PC-3 (cell line): ENCODE results near the gene RWDD3. TPM values are rescaled to one million over a fixed set of nuclear protein-coding genes. Genes with fewer than 3 reads are reported as not detected.

Source experiments
- ATAC-seq: fragments of 200-7000 bp; cut with Tn5 transposase; 2 replicates; pipeline ENCODE4 v1.9.1; 2020; ENCODE audit warnings: mild to moderate bottlenecking, moderate library complexity
- BruUV-seq: library from RNA; stranded (reverse); fragments of 400-500 nt; replicated peaks from 2 replicates; lab custom pipeline; 2021; lab: Mats Ljungman, UMichigan
- CTCF ChIA-PET: fragments of 300-600 bp; sonication (Branson Sonifier 250); formaldehyde crosslinking; loops from one replicate; lab custom pipeline; 2022; ENCODE audit warnings: antibody characterized with exemption; lab: Charles Lee
- POLR2A ChIA-PET: fragments of 300-600 bp; sonication (Branson Sonifier 250); formaldehyde crosslinking; loops from one replicate; lab custom pipeline; 2022; ENCODE audit warnings: antibody characterized with exemption; ENCODE audit not compliant: unreplicated experiment; lab: Charles Lee
- DNase-seq: peaks from one replicate; pipeline ENCODE4 v3.0.0-alpha.2; 2015
- H2AFZ ChIP-seq: fragments of 300-600 bp; sonication (generic); 2 replicates; pipeline ENCODE4 v1.6.0; 2016; ENCODE audit warnings: antibody characterized with exemption, low read length
- H3F3A ChIP-seq: fragments of 300-600 bp; sonication (generic); one replicate; pipeline ENCODE4 v1.6.0; 2017; ENCODE audit warnings: antibody characterized with exemption, low read length, control low read depth, mild to moderate bottlenecking; ENCODE audit not compliant: unreplicated experiment
- H3K27ac ChIP-seq: fragments of 300-600 bp; sonication (generic); 2 replicates; pipeline ENCODE4 v1.5.1; 2016; ENCODE audit warnings: mild to moderate bottlenecking, low read length
- H3K27me3 ChIP-seq: fragments of 300-600 bp; sonication (generic); 2 replicates; pipeline ENCODE4 v1.6.1; 2016; ENCODE audit warnings: low read length, mixed read lengths
- H3K36me3 ChIP-seq: fragments of 300-600 bp; sonication (generic); 2 replicates; pipeline ENCODE4 v1.6.1; 2016; ENCODE audit warnings: low read depth, mixed run types, low read length, mixed read lengths
- H3K4me1 ChIP-seq: fragments of 300-600 bp; sonication (generic); 2 replicates; pipeline ENCODE4 v1.5.1; 2016; ENCODE audit warnings: low read length; ENCODE audit not compliant: insufficient read depth
- H3K4me2 ChIP-seq: fragments of 300-600 bp; sonication (generic); 2 replicates; pipeline ENCODE4 v1.6.0; 2016; ENCODE audit warnings: low read length
- H3K4me3 ChIP-seq: fragments of 300-600 bp; sonication (generic); 2 replicates; pipeline ENCODE4 v1.5.1; 2016; ENCODE audit warnings: mild to moderate bottlenecking, low read length, mixed read lengths
- H3K79me2 ChIP-seq: fragments of 300-600 bp; sonication (generic); 2 replicates; pipeline ENCODE4 v1.6.1; 2017; ENCODE audit warnings: low read length, mixed read lengths
- H3K9ac ChIP-seq: fragments of 300-600 bp; sonication (generic); 2 replicates; pipeline ENCODE4 v1.6.0; 2016; ENCODE audit warnings: mild to moderate bottlenecking, low read length
- H3K9me2 ChIP-seq: fragments of 300-600 bp; sonication (generic); replicated peaks from 2 replicates; pipeline ENCODE4 v1.6.1; 2016; ENCODE audit warnings: mixed run types, low read length, mixed read lengths
- H3K9me3 ChIP-seq: fragments of 300-600 bp; sonication (generic); 2 replicates; pipeline ENCODE4 v1.6.1; 2016; ENCODE audit warnings: low read length, mixed read lengths
- H4K20me1 ChIP-seq: fragments of 300-600 bp; sonication (generic); 2 replicates; pipeline ENCODE4 v1.6.1; 2016; ENCODE audit warnings: low read length, mixed read lengths
- CTCF ChIP-seq: fragments of 300-600 bp; sonication (generic); conservative IDR thresholded peaks from 2 replicates; pipeline ENCODE4 v1.5.1; 2017; ENCODE audit warnings: antibody characterized with exemption, low read depth, mild to moderate bottlenecking, low read length
- EZH2 ChIP-seq: fragments of 300-600 bp; sonication (generic); IDR thresholded peaks from one replicate; pipeline ENCODE4 v1.6.1; 2017; ENCODE audit warnings: antibody characterized with exemption, mild to moderate bottlenecking, low read length; ENCODE audit not compliant: unreplicated experiment
- EZH2phosphoT487 ChIP-seq: fragments of 300-600 bp; sonication (generic); IDR thresholded peaks from 2 replicates; pipeline ENCODE4 v1.6.1; 2018; ENCODE audit warnings: mild to moderate bottlenecking, antibody characterized with exemption, low read length, borderline replicate concordance
- intact Hi-C: fragments of 100-400 bp; cut with micrococcal nuclease; formaldehyde crosslinking; loops from 2 replicates; pipeline ENCODE4 v1.9.0; 2023
- total RNA-seq: library from RNA; depleted of rRNA; stranded (reverse); fragments of >200 nt; gene quantifications from 2 replicates; pipeline ENCODE4 v1.2.3, GENCODE V29; 2014

Gene RWDD3
- total RNA-seq, 1 experiment from 2014 or later, result 10.4 TPM

GRCh38 chr1:95229037-95229436 is 5.0 kb upstream of the RWDD3 start:
- H3F3A ChIP-seq, result no peaks in the 10 kb centered on the region
- no peaks in the 10 kb centered on the region; the same call in 1 of the 2 replicates for H3K9me2 ChIP-seq
- H3K9ac ChIP-seq, result no peak overlapping the region
- no peak for TF ChIP-seq EZH2
- TF ChIP-seq EZH2phosphoT487, result no peak
- H3K4me2 ChIP-seq, result no peak overlapping the region
- ChIA-PET CTCF (no interaction called here), POLR2A (no interaction called here)
- no peaks in the 10 kb centered on the region for H3K36me3 ChIP-seq
- no peak for ATAC-seq
- BruUV-seq, result no TSS peak
- H3K27ac ChIP-seq, result no peak overlapping the region
- H4K20me1 ChIP-seq, result no peaks in the 10 kb centered on the region
- no peak overlapping the region for H3K4me3 ChIP-seq
- H2AFZ ChIP-seq, result no peak overlapping the region
- no peaks in the 10 kb centered on the region for H3K79me2 ChIP-seq
- no peaks in the 10 kb centered on the region for H3K27me3 ChIP-seq
- no peaks in the 10 kb centered on the region for H3K9me3 ChIP-seq
- intact Hi-C loops, result no loop called here
- DNase-seq, result peak; percentile 42
- H3K4me1 ChIP-seq, result peaks cover 56% of the 10 kb centered on the region

- Histone ChIP-seq H3K9me3 (no peaks in the 10 kb centered on the region), H3K4me1 (peaks cover 56% of the 10 kb centered on the region), H3F3A (no peaks in the 10 kb centered on the region), H2AFZ (no peak overlapping the region), H3K9me2 (no peaks in the 10 kb centered on the region), H3K27ac (no peak overlapping the region), H3K36me3 (no peaks in the 10 kb centered on the region), H3K9ac (no peak overlapping the region), H3K4me3 (no peak overlapping the region), H3K27me3 (no peaks in the 10 kb centered on the region), H3K79me2 (peaks cover 5% of the 10 kb centered on the region), H3K4me2 (0 out of 2 replicates have a peak overlapping the region, but pooled peaks have one; percentile 13), H4K20me1 (no peaks in the 10 kb centered on the region)
- no TSS peak for BruUV-seq
- no peak for ATAC-seq
- ChIA-PET CTCF (no interaction called here), POLR2A (no interaction called here)
- no peak for DNase-seq
- intact Hi-C loops, result loop anchor here (5.0 kb wide), 1 partner anchor 132 kb away; no protein-coding TSS in a partner anchor
- TF ChIP-seq EZH2, result no peak
- no peak for TF ChIP-seq EZH2phosphoT487
- no peak for TF ChIP-seq CTCF
Observed at GRCh38 chr1:95229706-95230105, 4.3 kb upstream of the RWDD3 start.

GRCh38 chr1:95230256-95230655 is 3.8 kb upstream of the RWDD3 start:
- BruUV-seq, result no TSS peak
- DNase-seq (no peak), ATAC-seq (no peak)
- peaks cover 56% of the 10 kb centered on the region for H3K4me1 ChIP-seq
- no peaks in the 10 kb centered on the region for H3F3A ChIP-seq
- CTCF ChIA-PET, result no interaction called here
- H3K4me2 ChIP-seq, result no peak overlapping the region
- no peak overlapping the region for H3K4me3 ChIP-seq
- H3K27ac ChIP-seq, result no peak overlapping the region
- TF ChIP-seq EZH2, result no peak
- TF ChIP-seq CTCF, result no peak
- no peak for TF ChIP-seq EZH2phosphoT487
- peaks cover 7% of the 10 kb centered on the region for H3K79me2 ChIP-seq
- POLR2A ChIA-PET, result no interaction called here
- intact Hi-C loops, result loop anchor here (5.0 kb wide), 1 partner anchor 133 kb away; no protein-coding TSS in a partner anchor
- H3K9me3 ChIP-seq, result no peaks in the 10 kb centered on the region
- H3K27me3 ChIP-seq, result no peaks in the 10 kb centered on the region
- H4K20me1 ChIP-seq, result no peaks in the 10 kb centered on the region
- no peaks in the 10 kb centered on the region for H3K36me3 ChIP-seq
- H2AFZ ChIP-seq, result no peak overlapping the region
- H3K9ac ChIP-seq, result no peak overlapping the region
- H3K9me2 ChIP-seq, result no peaks in the 10 kb centered on the region
